Effector memory CD8-positive, alpha-beta T cell (primary cell): Measurements from ENCODE around the gene FYN.

Experiments
- ATAC-seq: fragments of 150-1000 bp; cut with Tn5 transposase; replicated peaks from 2 replicates; pipeline ENCODE4 v1.10.0; 2021; ENCODE audit warnings: mild to moderate bottlenecking, moderate library complexity
- DNase-seq, 3 experiments: peaks; one replicate each; pipeline ENCODE4 v3.0.0; 2021
- H3K27ac Mint-ChIP-seq, 2 donors: one replicate each; pipeline ENCODE4 v1.8.0; 2022; ENCODE audit warnings: mild to moderate bottlenecking in 2 of 2, mixed read lengths in 2 of 2, moderate library complexity in 2 of 2
- H3K27me3 Mint-ChIP-seq, 2 donors: one replicate each; pipeline ENCODE4 v1.8.0; 2022; ENCODE audit warnings: mixed read lengths in 2 of 2
- H3K36me3 Mint-ChIP-seq: one replicate; pipeline ENCODE4 v1.8.0; 2022; ENCODE audit warnings: mild to moderate bottlenecking, moderate library complexity, mixed read lengths; ENCODE audit not compliant: insufficient read depth
- H3K4me1 Mint-ChIP-seq, 2 donors: one replicate each; pipeline ENCODE4 v1.8.0; 2022; ENCODE audit warnings: low read depth in 2 of 2, mixed read lengths in 2 of 2
- H3K4me3 Mint-ChIP-seq, 2 donors: one replicate each; pipeline ENCODE4 v1.8.0; 2022; ENCODE audit warnings: mild to moderate bottlenecking in 2 of 2, mixed read lengths in 2 of 2, moderate library complexity in 2 of 2
- H3K9me3 Mint-ChIP-seq, 2 donors: one replicate each; pipeline ENCODE4 v1.8.0; 2022; ENCODE audit warnings: mixed read lengths in 2 of 2

FYN gene

GRCh38 chr6:111810294-111811131 is 62.7 kb downstream of the FYN start:
- Mint-ChIP-seq H3K27ac (peak overlapping the region; percentile 73 to 94), H3K36me3 (peaks cover 31% of the 10 kb centered on the region), H3K4me1 (peaks cover 62 to 83% of the 10 kb centered on the region in 2 donors), H3K27me3 (no peaks in the 10 kb centered on the region), H3K4me3 (peak overlapping the region; percentile 58 to 79), H3K9me3 (no peaks in the 10 kb centered on the region)
- DNase-seq = no peak
- ATAC-seq = peak; percentile 62

GRCh38 chr6:111809766-111810165 is 63.5 kb downstream of the FYN start:
- H3K36me3 Mint-ChIP-seq = peaks cover 35% of the 10 kb centered on the region
- peaks cover 68 to 85% of the 10 kb centered on the region in 2 donors for H3K4me1 Mint-ChIP-seq
- no peaks in the 10 kb centered on the region for H3K27me3 Mint-ChIP-seq
- peak overlapping the region; percentile 58 to 79 for H3K4me3 Mint-ChIP-seq
- ATAC-seq (no peak), DNase-seq (no peak)
- H3K27ac Mint-ChIP-seq = peak overlapping the region; percentile 73 to 94
- H3K9me3 Mint-ChIP-seq = no peaks in the 10 kb centered on the region

- Mint-ChIP-seq H3K9me3 (no peaks in the 10 kb centered on the region), H3K27ac (peak overlapping the region; percentile 73 to 94), H3K36me3 (peaks cover 40% of the 10 kb centered on the region), H3K4me1 (peaks cover 71 to 90% of the 10 kb centered on the region in 2 donors), H3K4me3 (no peak overlapping the region), H3K27me3 (no peaks in the 10 kb centered on the region)
- DNase-seq = no peak
- ATAC-seq = no peak
These were observed 64.0 kb downstream of the FYN start for GRCh38 chr6:111809264-111809663.

- Mint-ChIP-seq H3K27ac (peak overlapping the region; percentile 41 to 94), H3K4me3 (peak overlapping the region in 1 of 2 donors; percentile 37), H3K36me3 (peaks cover 34% of the 10 kb centered on the region), H3K4me1 (peaks cover 69 to 88% of the 10 kb centered on the region in 2 donors), H3K9me3 (no peaks in the 10 kb centered on the region), H3K27me3 (no peaks in the 10 kb centered on the region)
- no peak for DNase-seq
- no peak for ATAC-seq
These were observed 64.8 kb downstream of the FYN start for GRCh38 chr6:111808493-111808892.

GRCh38 chr6:111806561-111807497 is 66.4 kb downstream of the FYN start:
- H3K27ac Mint-ChIP-seq = peak overlapping the region; percentile 94 to 97

GRCh38 chr6:111806165-111806547 is 67.1 kb downstream of the FYN start:
- ATAC-seq = no peak
- peak overlapping the region; percentile 94 to 97 for H3K27ac Mint-ChIP-seq
- H3K4me1 Mint-ChIP-seq = peaks cover 64 to 84% of the 10 kb centered on the region in 2 donors

More at GRCh38 chr6:111806561-111807497, 66.4 kb downstream of the FYN start:
- DNase-seq (no peak), ATAC-seq (no peak)
- Mint-ChIP-seq H3K4me3 (peak overlapping the region; percentile 52 to 55), H3K4me1 (peaks cover 68 to 86% of the 10 kb centered on the region in 2 donors), H3K9me3 (no peaks in the 10 kb centered on the region), H3K27me3 (no peaks in the 10 kb centered on the region), H3K36me3 (peaks cover 38% of the 10 kb centered on the region)

GRCh38 chr6:111805511-111806164 is 67.6 kb downstream of the FYN start:
- peaks cover 63 to 84% of the 10 kb centered on the region in 2 donors for H3K4me1 Mint-ChIP-seq
- peaks cover 31% of the 10 kb centered on the region for H3K36me3 Mint-ChIP-seq
- H3K27ac Mint-ChIP-seq = peak overlapping the region; percentile 94 to 97
- DNase-seq = no peak
- H3K27me3 Mint-ChIP-seq = no peaks in the 10 kb centered on the region
- H3K4me3 Mint-ChIP-seq = peak overlapping the region; percentile 52 to 55
- ATAC-seq = peak; percentile 10
- no peaks in the 10 kb centered on the region for H3K9me3 Mint-ChIP-seq

More at GRCh38 chr6:111806165-111806547, 67.1 kb downstream of the FYN start:
- no peaks in the 10 kb centered on the region for H3K27me3 Mint-ChIP-seq
- H3K9me3 Mint-ChIP-seq = no peaks in the 10 kb centered on the region
- H3K4me3 Mint-ChIP-seq = peak overlapping the region; percentile 52 to 55
- peaks cover 34% of the 10 kb centered on the region for H3K36me3 Mint-ChIP-seq
- no peak for DNase-seq

GRCh38 chr6:111804627-111805235 is 68.5 kb downstream of the FYN start:
- Mint-ChIP-seq H3K36me3 (peaks cover 36% of the 10 kb centered on the region), H3K9me3 (no peaks in the 10 kb centered on the region), H3K27ac (peak overlapping the region; percentile 94 to 97), H3K4me1 (peaks cover 63 to 81% of the 10 kb centered on the region in 2 donors), H3K4me3 (peak overlapping the region; percentile 55 to 66), H3K27me3 (no peaks in the 10 kb centered on the region)
- ATAC-seq = peak; percentile 91
- peak; percentile 63 to 66 (median 66) for DNase-seq

- peak; percentile 23 for ATAC-seq
- Mint-ChIP-seq H3K4me1 (peaks cover 69 to 83% of the 10 kb centered on the region in 2 donors), H3K9me3 (no peaks in the 10 kb centered on the region), H3K27me3 (no peaks in the 10 kb centered on the region), H3K36me3 (peaks cover 40% of the 10 kb centered on the region), H3K4me3 (peak overlapping the region; percentile 55 to 66), H3K27ac (peak overlapping the region; percentile 94 to 97)
- no peak for DNase-seq
These were observed 69.4 kb downstream of the FYN start for GRCh38 chr6:111803804-111804203.

- Mint-ChIP-seq H3K4me1 (peaks cover 67 to 84% of the 10 kb centered on the region in 2 donors), H3K27ac (peak overlapping the region; percentile 94 to 97), H3K4me3 (peak overlapping the region; percentile 55 to 66), H3K27me3 (no peaks in the 10 kb centered on the region), H3K36me3 (peaks cover 43% of the 10 kb centered on the region), H3K9me3 (no peaks in the 10 kb centered on the region)
- peak; percentile 14 for ATAC-seq
- DNase-seq = no peak
These were observed 69.9 kb downstream of the FYN start for GRCh38 chr6:111803371-111803770.

- ATAC-seq (no peak), DNase-seq (no peak)
- Mint-ChIP-seq H3K4me1 (peaks cover 64 to 80% of the 10 kb centered on the region in 2 donors), H3K27ac (peak overlapping the region; percentile 94 to 97), H3K9me3 (no peaks in the 10 kb centered on the region), H3K4me3 (peak overlapping the region; percentile 55 to 66), H3K27me3 (no peaks in the 10 kb centered on the region), H3K36me3 (peaks cover 44% of the 10 kb centered on the region)
These were observed 70.4 kb downstream of the FYN start for GRCh38 chr6:111802720-111803330.

GRCh38 chr6:111802015-111802414 is 71.2 kb downstream of the FYN start:
- DNase-seq = no peak
- Mint-ChIP-seq H3K4me1 (peaks cover 62 to 75% of the 10 kb centered on the region in 2 donors), H3K27me3 (no peaks in the 10 kb centered on the region), H3K9me3 (no peaks in the 10 kb centered on the region), H3K27ac (peak overlapping the region; percentile 83 to 94), H3K4me3 (peak overlapping the region in 1 of 2 donors; percentile 41), H3K36me3 (peaks cover 44% of the 10 kb centered on the region)
- no peak for ATAC-seq
